Activated naive CD4-positive, alpha-beta T cell treated with anti-CD3 and anti-CD28 coated beads for 36 hours (primary cell): Measurements from ENCODE around the gene ANO9. TPM values are rescaled to one million over a fixed set of nuclear protein-coding genes. Genes with fewer than 3 reads are reported as not detected.
A peak's percentile ranks its signal among the peaks of the same experiment; 100 is the strongest.

Source experiments
- CTCF ChIA-PET: fragments of 350-600 bp; sonication (Branson Sonifier 250); formaldehyde crosslinking; loops from one replicate; lab custom pipeline; 2021; ENCODE audit warnings: antibody characterized with exemption; lab: Charles Lee
- DNase-seq: peaks from one replicate; pipeline ENCODE4 v3.0.0-alpha.2; 2020
- H3K27ac Mint-ChIP-seq: one replicate; pipeline ENCODE4 v1.8.0; 2021; ENCODE audit warnings: mild to moderate bottlenecking, mixed read lengths
- H3K27me3 Mint-ChIP-seq: one replicate; pipeline ENCODE4 v1.8.0; 2021; ENCODE audit warnings: low read depth, mixed read lengths
- H3K36me3 Mint-ChIP-seq: one replicate; pipeline ENCODE4 v1.8.0; 2021; ENCODE audit warnings: low read depth, mixed read lengths
- H3K4me1 Mint-ChIP-seq: one replicate; pipeline ENCODE4 v1.8.0; 2021; ENCODE audit warnings: low read depth, mixed read lengths
- H3K4me3 Mint-ChIP-seq: one replicate; pipeline ENCODE4 v1.8.0; 2021; ENCODE audit warnings: mild to moderate bottlenecking, moderate library complexity, mixed read lengths
- H3K9me3 Mint-ChIP-seq: one replicate; pipeline ENCODE4 v1.8.0; 2021; ENCODE audit warnings: mixed read lengths
- intact Hi-C: fragments of 100-400 bp; cut with micrococcal nuclease; formaldehyde crosslinking; loops from one replicate; pipeline ENCODE4 v1.15.1; 2023
- total RNA-seq, 2 experiments: library from RNA; stranded (reverse); gene quantifications; one replicate each; pipeline ENCODE4 v1.2.3, GENCODE V29; 2021

The ANO9 gene
- total RNA-seq, 2 experiments from 2014 or later, result 28.9 to 31.0 TPM

- Mint-ChIP-seq H3K4me3 (peak overlapping the region; percentile 93), H3K4me1 (peaks cover 24% of the 10 kb centered on the region), H3K36me3 (peaks cover 5% of the 10 kb centered on the region), H3K27ac (peak overlapping the region; percentile 95), H3K27me3 (no peaks in the 10 kb centered on the region), H3K9me3 (no peaks in the 10 kb centered on the region)
- CTCF ChIA-PET, result interaction anchor here (0.6 to 4.2 kb wide), 20 partner anchors 9 to 240 kb away, joined by 3 to 21 read pairs (median 5); partner anchors contain the start of genes BET1L, HRAS, RIC8A and SIGIRR
- intact Hi-C loops, result loop anchor here (1.0 to 2.0 kb wide), 8 partner anchors 33 to 247 kb away; partner anchors contain the start of genes BET1L, DEAF1, PHRF1 and RIC8A
- peak; percentile 97 for DNase-seq
Observed at GRCh38 chr11:447923-448731, 6.3 kb upstream of the ANO9 start.

- Mint-ChIP-seq H3K9me3 (no peaks in the 10 kb centered on the region), H3K27me3 (no peaks in the 10 kb centered on the region), H3K4me3 (no peak overlapping the region), H3K36me3 (peaks cover 3% of the 10 kb centered on the region), H3K4me1 (peaks cover 21% of the 10 kb centered on the region), H3K27ac (no peak overlapping the region)
- intact Hi-C loops, result no loop called here
- no peak for DNase-seq
- CTCF ChIA-PET, result interaction anchor here (1.2 to 1.9 kb wide), 2 partner anchors 50 to 72 kb away, joined by 6 read pairs; no protein-coding TSS in a partner anchor
Observed at GRCh38 chr11:446891-447290, 5.1 kb upstream of the ANO9 start.

- H3K27ac Mint-ChIP-seq, result no peak overlapping the region
- no peak overlapping the region for H3K4me3 Mint-ChIP-seq
- H3K9me3 Mint-ChIP-seq, result no peaks in the 10 kb centered on the region
- no peak for DNase-seq
- no peaks in the 10 kb centered on the region for H3K27me3 Mint-ChIP-seq
- CTCF ChIA-PET, result interaction anchor here (0.6 to 1.0 kb wide), 2 partner anchors 30 to 39 kb away, joined by 3 read pairs; no protein-coding TSS in a partner anchor
- intact Hi-C loops, result no loop called here
- peaks cover 14% of the 10 kb centered on the region for H3K4me1 Mint-ChIP-seq
- peaks cover 2% of the 10 kb centered on the region for H3K36me3 Mint-ChIP-seq
Observed at GRCh38 chr11:445765-446588, 4.2 kb upstream of the ANO9 start.

GRCh38 chr11:444396-445144, 2.8 kb upstream of the ANO9 start:
- intact Hi-C loops, result no loop called here
- CTCF ChIA-PET, result interaction anchor here (1.0 kb wide), 1 partner anchor 32 kb away, joined by 3 read pairs; no protein-coding TSS in a partner anchor
- H3K4me3 Mint-ChIP-seq, result no peak overlapping the region
- H3K9me3 Mint-ChIP-seq, result no peaks in the 10 kb centered on the region
- DNase-seq, result no peak
- peaks cover 19% of the 10 kb centered on the region for H3K4me1 Mint-ChIP-seq
- no peak overlapping the region for H3K27ac Mint-ChIP-seq
- H3K36me3 Mint-ChIP-seq, result no peaks in the 10 kb centered on the region
- H3K27me3 Mint-ChIP-seq, result no peaks in the 10 kb centered on the region

- CTCF ChIA-PET, result no interaction called here
- intact Hi-C loops, result no loop called here
- Mint-ChIP-seq H3K9me3 (no peaks in the 10 kb centered on the region), H3K4me1 (peaks cover 15% of the 10 kb centered on the region), H3K36me3 (no peaks in the 10 kb centered on the region), H3K27ac (no peak overlapping the region), H3K27me3 (no peaks in the 10 kb centered on the region), H3K4me3 (no peak overlapping the region)
- no peak for DNase-seq
Observed at GRCh38 chr11:443542-444199, 1.9 kb upstream of the ANO9 start.

GRCh38 chr11:442611-443081, 835 bp upstream of the ANO9 start:
- intact Hi-C loops, result no loop called here
- Mint-ChIP-seq H3K9me3 (no peaks in the 10 kb centered on the region), H3K36me3 (no peaks in the 10 kb centered on the region), H3K27me3 (no peaks in the 10 kb centered on the region), H3K4me3 (no peak overlapping the region), H3K4me1 (peaks cover 16% of the 10 kb centered on the region), H3K27ac (no peak overlapping the region)
- no peak for DNase-seq
- CTCF ChIA-PET, result no interaction called here

GRCh38 chr11:441043-441417, 781 bp downstream of the ANO9 start:
- peak overlapping the region; percentile 68 for H3K4me3 Mint-ChIP-seq
- no peaks in the 10 kb centered on the region for H3K9me3 Mint-ChIP-seq
- no peak overlapping the region for H3K27ac Mint-ChIP-seq
- H3K4me1 Mint-ChIP-seq, result peaks cover 23% of the 10 kb centered on the region
- DNase-seq, result no peak
- intact Hi-C loops, result no loop called here
- no peaks in the 10 kb centered on the region for H3K27me3 Mint-ChIP-seq
- CTCF ChIA-PET, result interaction anchor here (2.8 kb wide), 1 partner anchor 8 kb away, joined by 11 read pairs; no protein-coding TSS in a partner anchor
- no peaks in the 10 kb centered on the region for H3K36me3 Mint-ChIP-seq

- no peaks in the 10 kb centered on the region for H3K9me3 Mint-ChIP-seq
- peak; percentile 38 for DNase-seq
- CTCF ChIA-PET, result interaction anchor here (0.6 to 2.8 kb wide), 2 partner anchors 9 to 77 kb away, joined by 4 to 11 read pairs; no protein-coding TSS in a partner anchor
- no peaks in the 10 kb centered on the region for H3K27me3 Mint-ChIP-seq
- H3K4me3 Mint-ChIP-seq, result peak overlapping the region; percentile 68
- intact Hi-C loops, result no loop called here
- H3K4me1 Mint-ChIP-seq, result peaks cover 23% of the 10 kb centered on the region
- H3K36me3 Mint-ChIP-seq, result no peaks in the 10 kb centered on the region
- no peak overlapping the region for H3K27ac Mint-ChIP-seq
Observed at GRCh38 chr11:440065-441042, 1.5 kb downstream of the ANO9 start.

GRCh38 chr11:439315-440064, 2.3 kb downstream of the ANO9 start:
- CTCF ChIA-PET, result interaction anchor here (2.8 kb wide), 1 partner anchor 9 kb away, joined by 11 read pairs; no protein-coding TSS in a partner anchor
- H3K36me3 Mint-ChIP-seq, result no peaks in the 10 kb centered on the region

More at GRCh38 chr11:439315-440064, 2.3 kb downstream of the ANO9 start:
- Mint-ChIP-seq H3K4me1 (peaks cover 23% of the 10 kb centered on the region), H3K27me3 (no peaks in the 10 kb centered on the region), H3K27ac (no peak overlapping the region), H3K9me3 (no peaks in the 10 kb centered on the region), H3K4me3 (no peak overlapping the region)
- intact Hi-C loops, result no loop called here
- DNase-seq, result no peak
